Activated CD8-positive, alpha-beta memory T cell treated with anti-CD3 and anti-CD28 coated beads, Interleukin-2, amount 50 U/mL, for 4 hours (primary cell): ENCODE measurements around the gene ORC4.

Source experiments
- DNase-seq: peaks from one replicate; pipeline ENCODE4 v3.0.0-alpha.2; 2020

Gene ORC4

DNA sequence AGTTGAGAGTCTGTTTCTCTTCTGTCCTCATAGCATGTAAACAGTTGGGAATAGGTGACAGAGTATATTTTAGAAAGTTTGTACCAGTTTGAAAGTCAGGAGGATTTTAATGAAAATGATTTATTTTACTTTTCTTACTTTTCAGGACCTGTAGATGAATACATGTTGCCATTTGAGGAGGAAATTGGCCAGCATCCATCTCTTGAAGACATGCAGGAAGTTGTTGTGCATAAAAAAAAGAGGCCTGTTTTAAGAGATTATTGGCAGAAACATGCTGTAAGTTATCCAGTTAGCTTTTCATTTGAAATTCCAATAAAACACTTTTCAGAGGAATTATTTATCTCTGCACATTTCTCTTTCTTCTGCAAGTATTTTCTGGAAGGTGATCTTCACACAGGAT lies 94.7 kb downstream of the ORC4 start:
- no peak for DNase-seq

DNA sequence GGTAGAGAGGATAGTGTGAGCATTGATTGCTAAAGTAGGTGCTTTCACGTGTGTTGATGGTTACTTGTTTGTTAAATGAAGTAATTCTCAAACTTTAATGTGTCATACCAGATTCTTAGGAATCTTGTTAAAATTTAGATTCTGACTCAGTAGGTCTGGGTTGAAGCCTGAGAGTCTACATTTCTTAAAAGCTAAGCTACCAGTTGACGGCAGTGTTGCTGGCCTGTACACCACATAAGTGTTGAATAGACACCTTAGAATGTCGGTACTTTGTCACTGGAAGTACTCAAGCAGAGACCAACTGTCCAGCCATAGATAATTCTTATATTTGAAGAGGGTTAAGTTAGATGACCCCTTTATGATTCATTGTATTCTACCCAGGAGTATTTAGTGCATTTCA lies 95.9 kb downstream of the ORC4 start:
- no peak for DNase-seq

DNA sequence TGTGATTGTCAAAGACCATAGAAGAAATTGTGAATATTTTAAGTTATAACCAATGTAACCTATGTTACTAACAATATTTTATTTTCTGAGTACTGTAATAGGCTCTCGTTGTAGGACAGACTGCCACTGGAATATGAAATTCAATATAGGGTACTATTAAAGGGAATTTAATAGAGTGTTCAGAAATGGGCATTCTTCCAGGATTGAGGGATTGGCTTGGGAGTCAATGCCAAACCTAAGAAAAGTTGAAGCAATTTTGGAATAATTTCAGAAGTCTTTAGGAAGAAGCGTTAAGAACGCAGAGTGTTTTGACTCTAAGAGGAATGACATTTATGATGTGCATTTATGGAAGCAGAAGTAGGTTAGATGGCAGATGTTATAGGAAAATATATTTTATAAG lies 96.7 kb downstream of the ORC4 start:
- DNase-seq = no peak

DNA sequence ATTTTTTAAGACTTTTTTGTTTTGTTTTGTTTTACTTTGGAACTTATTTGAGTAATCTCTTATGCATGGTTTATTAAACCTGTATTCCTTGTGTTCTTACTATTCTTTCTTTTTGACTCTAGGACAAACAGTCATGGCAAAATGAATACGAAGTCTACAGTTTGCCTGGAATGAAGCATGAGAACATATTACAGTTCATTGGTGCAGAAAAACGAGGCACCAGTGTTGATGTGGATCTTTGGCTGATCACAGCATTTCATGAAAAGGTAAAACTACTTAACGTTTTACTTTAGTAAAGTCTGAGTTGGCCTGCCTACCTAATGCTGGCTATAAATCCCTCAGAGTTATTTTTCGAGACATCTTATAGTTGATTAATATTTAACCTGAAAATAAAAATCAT lies 103.4 kb downstream of the ORC4 start:
- DNase-seq = no peak

DNA sequence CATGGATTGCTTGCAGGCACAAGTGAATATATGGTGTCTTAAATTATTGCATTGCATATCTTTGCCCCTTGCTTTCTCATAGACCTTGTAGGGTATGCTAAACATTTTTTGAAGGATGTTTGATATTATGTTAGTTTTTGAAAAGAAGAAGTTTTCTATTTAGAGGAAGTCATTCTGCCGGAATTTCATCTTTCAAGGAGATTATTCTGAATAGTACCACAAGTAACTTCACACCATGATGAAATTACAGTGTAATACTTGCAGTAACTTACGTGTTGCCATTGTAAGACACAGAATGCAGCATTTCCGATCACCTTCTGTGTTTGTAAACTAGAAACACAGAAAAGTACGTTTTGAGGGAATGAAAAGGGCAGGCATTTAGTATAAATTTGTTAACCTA lies 103.8 kb downstream of the ORC4 start:
- DNase-seq = no peak

DNA sequence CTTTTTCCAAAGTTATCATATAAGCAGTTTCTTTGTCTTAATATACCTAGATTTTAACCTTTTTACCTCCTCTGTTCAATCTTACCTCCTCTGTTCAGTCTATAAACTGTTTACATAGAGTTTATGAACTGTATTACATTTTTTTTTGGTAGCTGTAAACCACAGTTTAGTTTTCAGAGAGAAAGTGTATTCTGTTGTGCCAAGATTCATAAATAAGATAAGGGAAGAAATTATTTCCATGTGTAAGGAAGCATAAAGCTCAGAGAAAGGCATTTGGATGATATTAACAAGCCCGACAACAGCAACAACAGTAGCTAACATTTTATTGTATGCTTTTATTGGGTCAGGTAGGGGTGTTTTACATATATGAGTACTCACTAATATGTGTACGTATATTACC lies 104.5 kb downstream of the ORC4 start:
- DNase-seq = no peak

DNA sequence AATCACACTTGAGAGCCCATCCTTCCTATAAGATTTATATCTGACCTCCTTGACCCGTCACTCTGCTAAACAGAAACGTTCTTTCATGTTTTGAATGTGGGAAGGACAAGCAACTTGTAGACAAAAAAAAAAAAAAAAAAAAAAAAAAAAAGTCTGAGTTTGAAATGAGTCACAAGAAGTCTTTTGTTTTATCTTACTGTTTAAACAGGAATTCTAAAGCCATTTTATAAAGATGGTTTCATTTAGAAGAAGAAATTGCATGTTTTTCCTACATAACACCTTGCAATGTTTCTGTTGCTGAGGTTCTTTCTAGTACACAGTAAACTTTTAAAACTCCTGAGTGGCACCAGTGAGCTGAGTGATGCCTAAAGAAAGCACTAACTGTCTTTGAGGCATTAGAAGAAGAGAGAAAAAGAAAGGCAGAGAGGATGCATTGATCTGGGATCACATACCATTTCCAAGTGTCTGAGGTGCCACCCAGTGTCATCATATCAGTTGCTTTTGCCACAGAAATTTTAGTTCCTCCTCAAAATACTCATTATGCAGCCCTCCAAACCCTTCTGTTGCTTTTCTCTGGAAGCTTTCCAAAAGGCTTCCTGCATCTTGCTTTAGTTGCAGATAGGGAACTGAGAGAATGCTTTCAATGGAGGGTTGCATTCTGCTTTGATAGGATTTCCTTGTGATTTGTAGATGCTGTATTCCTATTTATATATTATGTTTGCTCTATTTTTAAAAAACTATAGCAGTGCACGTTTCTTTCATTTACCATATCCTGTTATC lies 106.6 kb downstream of the ORC4 start:
- no peak for DNase-seq

DNA sequence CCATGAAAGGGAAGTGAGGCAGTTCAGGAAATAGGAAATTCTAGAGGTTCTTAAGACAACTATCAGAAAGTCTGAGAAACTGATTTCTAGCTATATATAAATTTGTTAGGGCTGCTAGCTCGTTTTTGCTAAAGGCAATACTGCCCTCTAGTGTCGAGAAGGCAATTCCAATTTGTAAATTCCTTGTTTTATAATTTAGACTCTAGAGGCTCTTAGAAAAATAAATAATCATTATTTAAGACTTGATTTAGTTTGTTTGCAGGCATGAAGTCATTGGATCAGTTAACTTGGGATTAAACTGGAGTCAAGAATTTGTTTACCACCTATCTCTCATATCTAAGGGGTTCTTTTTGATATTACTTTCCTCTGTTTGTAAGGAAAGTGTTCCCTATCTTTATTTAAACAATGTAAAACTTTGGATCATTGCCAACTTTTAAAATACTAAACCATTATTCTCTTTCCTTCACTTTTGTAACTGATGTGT lies 109.5 kb downstream of the ORC4 start:
- peak; percentile 16 for DNase-seq

DNA sequence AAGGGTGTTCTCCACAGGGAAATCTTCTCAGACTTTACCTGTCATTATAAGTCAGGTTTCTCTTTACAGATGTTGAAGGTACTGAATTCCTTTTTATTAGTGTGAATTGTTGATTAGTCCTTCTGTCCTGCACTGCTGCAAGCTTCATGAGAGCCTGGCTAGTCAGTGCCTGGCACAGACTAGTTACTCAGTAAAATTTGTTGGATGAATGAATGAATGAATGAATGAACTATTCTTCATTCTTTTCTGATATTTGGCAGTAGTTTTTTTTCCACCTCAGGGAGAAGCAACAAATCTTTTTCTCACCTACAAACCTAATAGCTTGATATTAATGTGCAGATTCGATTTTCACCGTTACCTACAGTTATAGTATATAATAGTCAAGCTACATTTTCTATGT lies 111.4 kb downstream of the ORC4 start:
- no peak for DNase-seq

DNA sequence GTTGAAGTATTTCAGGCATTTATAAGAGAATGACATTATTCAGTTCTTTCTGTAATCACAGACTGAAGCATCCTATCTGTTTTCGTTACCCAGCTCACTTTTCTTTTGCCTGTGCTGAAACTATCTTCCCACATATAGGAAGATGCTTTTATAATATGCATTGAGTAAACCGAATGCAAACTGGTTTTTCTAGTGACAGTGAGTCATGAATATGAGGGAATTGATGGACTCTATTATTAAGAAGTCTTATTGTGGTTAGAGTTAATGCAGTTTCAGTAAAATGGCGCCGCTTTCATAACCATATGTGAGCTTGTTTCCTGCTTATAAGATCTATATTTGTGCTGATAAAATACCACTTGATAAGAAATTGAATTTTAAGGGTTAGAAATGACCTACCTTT lies 116.5 kb downstream of the ORC4 start:
- no peak for DNase-seq

DNA sequence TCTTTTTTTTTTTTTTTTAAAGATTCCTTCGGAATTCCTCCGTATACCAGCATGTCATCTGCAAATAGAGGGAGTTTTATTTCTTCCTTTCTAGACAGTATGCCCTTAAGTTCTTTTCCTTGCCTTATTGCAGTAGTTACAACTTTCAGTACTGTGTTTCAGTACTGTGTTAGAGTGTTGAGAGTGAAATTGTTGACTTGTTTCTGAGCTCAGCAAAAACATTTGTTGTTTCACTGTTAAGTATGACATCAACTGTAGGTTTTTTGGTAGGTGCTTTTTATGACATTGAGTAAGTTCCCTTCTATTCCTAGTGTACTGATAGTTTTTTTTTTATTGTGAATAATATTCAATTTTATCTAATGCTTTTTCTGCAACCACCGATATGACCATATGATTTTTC lies 131.9 kb downstream of the ORC4 start:
- DNase-seq = no peak

DNA sequence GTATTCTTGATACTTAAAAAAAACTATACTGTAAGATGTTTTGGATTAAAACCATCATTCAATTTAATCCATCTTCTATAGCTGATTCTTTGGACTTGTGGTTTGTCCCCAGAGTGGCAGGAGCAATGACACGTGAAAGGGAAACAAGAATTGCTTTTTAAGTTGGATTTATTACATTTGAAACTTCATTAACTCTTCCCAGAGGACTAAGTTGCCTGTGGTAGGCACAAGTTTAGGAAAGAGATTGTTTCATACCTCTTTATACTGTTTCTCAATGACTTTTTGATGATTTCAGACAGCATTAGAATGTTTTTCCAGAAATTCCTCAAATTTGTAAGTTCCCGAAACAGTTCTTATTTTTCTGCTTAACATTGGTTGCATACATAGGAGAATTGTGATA lies 134.4 kb downstream of the ORC4 start:
- DNase-seq = no peak

DNA sequence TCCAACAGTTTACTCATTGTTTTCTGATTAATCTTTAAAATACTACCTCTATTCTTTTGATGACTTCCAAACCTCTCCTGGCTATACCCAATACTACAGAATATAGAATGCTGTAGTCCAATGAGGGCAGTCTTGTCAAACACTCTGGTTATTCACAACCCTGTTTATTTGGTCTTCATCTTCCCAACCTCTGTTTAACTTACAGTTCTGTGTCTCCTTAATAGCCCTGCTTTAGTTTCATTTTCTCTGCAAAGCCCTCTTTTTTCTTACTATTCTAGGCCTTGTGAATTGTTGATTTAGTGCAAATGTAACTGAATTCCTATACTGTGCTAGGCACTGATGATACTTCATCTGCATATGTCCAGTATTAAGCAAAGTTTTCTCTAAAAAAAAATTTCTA lies 135.7 kb downstream of the ORC4 start:
- no peak for DNase-seq

DNA sequence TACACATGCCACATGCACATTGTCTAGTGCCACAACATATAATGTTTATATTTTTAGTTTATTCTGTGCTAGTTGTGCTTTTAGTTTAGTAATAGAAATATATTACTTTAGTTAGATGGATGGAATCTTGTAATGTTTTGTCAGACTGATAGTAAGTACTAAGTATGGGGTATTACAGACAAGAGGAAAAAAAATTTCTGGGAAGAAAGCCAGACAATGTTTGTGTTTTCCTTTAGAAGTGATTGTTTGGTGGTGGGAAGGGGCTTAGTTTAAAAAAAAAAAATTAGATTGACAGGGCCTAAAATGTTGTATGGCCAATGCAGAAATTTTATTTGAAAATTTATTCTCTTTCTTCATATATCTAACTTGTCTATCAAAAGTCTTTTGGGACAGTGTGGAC lies 137.9 kb downstream of the ORC4 start:
- DNase-seq = no peak
